HepG2 (cell line): ENCODE data around the gene FGF1. TPM values are rescaled to one million over a fixed set of nuclear protein-coding genes. Genes with fewer than 3 reads are reported as not detected.

ENCODE experiments used
- ARID5B ChIP-seq: IDR thresholded peaks from 2 replicates; pipeline ENCODE4 v1.4.0; 2020; ENCODE audit warnings: mild to moderate bottlenecking, missing genetic modification reagents
- CEBPZ ChIP-seq: IDR thresholded peaks from 2 replicates; pipeline ENCODE4 v1.6.1; 2012; ENCODE audit warnings: low read length, improper control_type of control experiment
- FOXA3 ChIP-seq: IDR thresholded peaks from 2 replicates; pipeline ENCODE4 v1.6.1; 2016; ENCODE audit warnings: missing genetic modification reagents, missing compliant biosample characterization
- PRDM4 ChIP-seq: sonication (generic); formaldehyde crosslinking; IDR thresholded peaks from 2 replicates; pipeline ENCODE4 v1.9.0; 2021; ENCODE audit warnings: missing genetic modification reagents, borderline replicate concordance
- REST ChIP-seq, 2 experiments: IDR thresholded peaks; 2 replicates each; pipeline ENCODE4 v1.6.1; 2011 to 2012; ENCODE audit warnings: low read length in 2 of 2, borderline replicate concordance in 1 of 2, low read depth in 1 of 2, mild to moderate bottlenecking in 1 of 2, moderate library complexity in 1 of 2
- SKIL ChIP-seq: sonication (generic); formaldehyde crosslinking; IDR thresholded peaks from 2 replicates; pipeline ENCODE4 v1.8.0; 2022; ENCODE audit warnings: missing genetic modification reagents, mild to moderate bottlenecking, moderate library complexity, borderline replicate concordance
- ZNF580 ChIP-seq: IDR thresholded peaks from 2 replicates; pipeline ENCODE4 v1.6.1; 2016; ENCODE audit warnings: low read depth, borderline replicate concordance
- ZUFSP ChIP-seq: sonication (generic); formaldehyde crosslinking; IDR thresholded peaks from 2 replicates; pipeline ENCODE4 v1.9.0; 2021; ENCODE audit warnings: missing genetic modification reagents, mild to moderate bottlenecking, borderline replicate concordance
- polyA plus RNA-seq, 8 experiments: library from polyadenylated mRNA; depleted of rRNA in 3 of 8; stranded (reverse) in 7 of 8; unstranded in 1 of 8; fragments of >200 nt; fragmentation: Illumina TruSeq in 4 of 8; extraction: Trizol in 4 of 8; gene quantifications; 2 replicates each; pipeline versions ENCODE4 v1.2.1 to v1.2.3, GENCODE V29; 2011 to 2016; ENCODE audit warnings: low read depth in 4 of 8, missing spikeins in 1 of 8, mixed read lengths in 1 of 8; ENCODE audit not compliant: insufficient read depth in 1 of 8
- total RNA-seq, 5 experiments: library from RNA; depleted of rRNA; stranded (reverse); fragments of >200 nt; fragmentation: Illumina TruSeq; extraction: Trizol; gene quantifications; 2 replicates each; pipeline ENCODE4 v1.2.3, GENCODE V29; 2016; ENCODE audit warnings: low read depth in 1 of 5

FGF1 gene
- total and polyA plus RNA-seq, 2 of the 13 experiments (the other 11 are each of a cell fraction or from before 2014, with no cell fraction given), result not detected

- no peak for TF ChIP-seq REST (IDR thresholded peaks at IDR 0.05; ENCODE audit: borderline replicate concordance in 1 of 2, low read depth in 1 of 2, low read length in 2 of 2)
- no peak for TF ChIP-seq ZUFSP (CRISPR knock-in tag)
- TF ChIP-seq ZNF580 (CRISPR knock-in tag), result peak; percentile 65; the same call in 1 of the 2 replicates
- TF ChIP-seq PRDM4 (CRISPR knock-in tag), result no peak
- 0 out of 2 replicates have a peak, but pooled peaks have one; percentile 11 for TF ChIP-seq FOXA3
- peak; percentile 53; the same call in 1 of the 2 replicates for TF ChIP-seq ARID5B
- no peak for TF ChIP-seq CEBPZ
- TF ChIP-seq SKIL, result no peak
Observed at GRCh38 chr5:142713121-142713706, 27.3 kb upstream of the FGF1 start (continued).
